Right lobe of liver (tissue), 6 donors: ENCODE data around the gene PCGF2. TPM values are rescaled to one million over a fixed set of nuclear protein-coding genes. Genes with fewer than 3 reads are reported as not detected.

Source experiments
- ATAC-seq, 4 donors: fragments of 200-7000 bp; cut with Tn5 transposase; one replicate each; pipeline ENCODE4 v1.9.1; 2020; ENCODE audit warnings: mild to moderate bottlenecking in 4 of 4, moderate library complexity in 4 of 4
- DNase-seq, 3 donors: peaks; one replicate each; pipeline ENCODE4 v3.0.0-alpha.2; 2020
- H3K27ac ChIP-seq, 3 donors: fragments of 200-600 bp; one replicate each; pipeline ENCODE4 v1.8.0; 2022
- H3K27me3 ChIP-seq, 2 donors: fragments of 200-600 bp; one replicate each; pipeline ENCODE4 v1.8.0; 2022
- H3K36me3 ChIP-seq, 4 donors: fragments of 200-600 bp; sonication (generic) in 1 of 4; one replicate each; pipeline versions ENCODE4 v1.5.1 to v1.8.0; 2017 to 2022; ENCODE audit warnings: control low read depth in 1 of 4
- H3K4me1 ChIP-seq, 4 donors: fragments of 200-600 bp; sonication (generic) in 1 of 4; one replicate each; pipeline versions ENCODE4 v1.5.1 to v1.8.0; 2017 to 2022; ENCODE audit warnings: control low read depth in 1 of 4
- H3K4me3 ChIP-seq, 3 donors: fragments of 200-600 bp; one replicate each; pipeline ENCODE4 v1.8.0; 2022
- H3K9me3 ChIP-seq, 4 donors: fragments of 200-600 bp; sonication (generic) in 1 of 4; one replicate each; pipeline versions ENCODE4 v1.5.1 to v1.8.0; 2017 to 2022; ENCODE audit warnings: control low read depth in 1 of 4
- CTCF ChIP-seq, 4 donors: fragments of 200-600 bp in 3 of 4; fragments of 450-650 bp in 1 of 4; IDR thresholded peaks; one replicate each; pipeline versions ENCODE4 v1.5.1 to v1.8.0; 2016 to 2022; ENCODE audit warnings: antibody characterized with exemption in 4 of 4, mild to moderate bottlenecking in 2 of 4
- POLR2A ChIP-seq: fragments of 450-650 bp; IDR thresholded peaks from one replicate; pipeline ENCODE4 v1.6.1; 2017; ENCODE audit warnings: antibody characterized with exemption, mild to moderate bottlenecking
- WGBS: methylation state at CpG from one replicate; pipeline ENCODE4 v1.1.6; 2018; ENCODE audit warnings: low coverage, low lambda C conversion rate; ENCODE audit not compliant: insufficient coverage; ENCODE audit errors: missing lambda C conversion rate; 5-methylcytosine and 5-hydroxymethylcytosine counted together
- intact Hi-C, 2 donors: fragments of 100-400 bp; cut with DNase I; formaldehyde crosslinking; loops; one replicate each; pipeline versions ENCODE4 v1.11.2 to v1.14.1; 2022
- long read RNA-seq: library from polyadenylated mRNA; unstranded; transcript quantifications from one replicate; pipeline ENCODE4 v2.0.0, GENCODE V29; 2019
- total RNA-seq, 6 experiments: library from RNA; depleted of rRNA in 2 of 6; stranded (reverse); fragments of >200 nt in 2 of 6; fragmentation: NEBNext Ultra II Directional in 3 of 6; extraction: Animal tissue kit (Norgen Biotek cat#: 25700) in 3 of 6; gene quantifications; one replicate each; pipeline versions ENCODE4 v1.1.0 to v1.2.4, GENCODE V29; 2016 to 2023
- donor health status: DM: no; HTN: yes; CAD: no.
- donor health status: DM: no; HTN: no; CAD: no.
- donor health status: DM: no; HTN: no; CAD: no.
- donor health status: DM: no; HTN: yes; CAD: no.
- donor health status: DM: no; HTN: yes; CAD: no.

PCGF2 gene
- 1 to 10 TPM; 1.7 to 8.0 (median 3.9) TPM for total RNA-seq
- long read RNA-seq, partial matches to known transcripts, result 0 of 1 reads
- long read RNA-seq, other reads (novel, unspliced or antisense), result 1 of 1 reads

GRCh38 chr17:38748149-38748891 is at the start of gene PCGF2:
PCGF2 (minus strand) TSS chr17:38748336; CDS start chr17:38740402, 7,934 bp downstream.
- 2% methylated on average over 25 of the region's 47 CpGs for WGBS
- peak within 1 kb of the TSS; percentile 49 to 88 (median 59) for H3K27ac ChIP-seq
- no peaks in the 10 kb centered on the region for H3K27me3 ChIP-seq
- intact Hi-C loops, result no loop called here
- DNase-seq, result peak; percentile 73 to 83 (median 74)
- peak in 1 of 4 donors; percentile 8 for ATAC-seq
- H3K36me3 ChIP-seq, result no peaks in the 10 kb centered on the region
- peak within 1 kb of the TSS; percentile 46 to 59 (median 50) for H3K4me3 ChIP-seq
- H3K9me3 ChIP-seq, result no peaks in the 10 kb centered on the region
- peaks cover 0 to 40% (median 4%) of the 10 kb centered on the region in 4 donors for H3K4me1 ChIP-seq
- TF ChIP-seq CTCF (IDR thresholded peaks at IDR 0.05) (no peak), POLR2A (no peak)

- Histone ChIP-seq H3K36me3 (peaks cover 0 to 18% (median 8%) of the 10 kb centered on the region in 4 donors), H3K9me3 (no peaks in the 10 kb centered on the region), H3K27me3 (no peaks in the 10 kb centered on the region), H3K4me1 (peaks cover 0 to 26% (median 7%) of the 10 kb centered on the region in 4 donors), H3K27ac (no peak overlapping the region), H3K4me3 (peak overlapping the region in 2 of 3 donors; percentile 87)
- intact Hi-C loops, result no loop called here
- ATAC-seq (no peak), DNase-seq (no peak)
- TF ChIP-seq POLR2A (no peak), CTCF (IDR thresholded peaks at IDR 0.05) (no peak)
- WGBS, result 80% methylated on average over 2 of the region's 6 CpGs
Measured at GRCh38 chr17:38797828-38798227, 49.7 kb upstream of the PCGF2 start.

- TF ChIP-seq CTCF (IDR thresholded peaks at IDR 0.05) (no peak), POLR2A (no peak)
- DNase-seq, result no peak
- intact Hi-C loops, result no loop called here
- H3K27me3 ChIP-seq, result no peaks in the 10 kb centered on the region
- WGBS, result 85% methylated on average over 4 of the region's 5 CpGs
- H3K9me3 ChIP-seq, result no peaks in the 10 kb centered on the region
- no peak overlapping the region for H3K4me3 ChIP-seq
- H3K27ac ChIP-seq, result no peak overlapping the region
- peaks cover 0 to 26% (median 7%) of the 10 kb centered on the region in 4 donors for H3K4me1 ChIP-seq
- no peak for ATAC-seq
- peaks cover 0 to 11% (median 4%) of the 10 kb centered on the region in 4 donors for H3K36me3 ChIP-seq
Measured at GRCh38 chr17:38797158-38797490, 49.0 kb upstream of the PCGF2 start.

- Histone ChIP-seq H3K27ac (no peak overlapping the region), H3K4me3 (no peak overlapping the region), H3K4me1 (peaks cover 0 to 26% (median 7%) of the 10 kb centered on the region in 4 donors), H3K27me3 (no peaks in the 10 kb centered on the region), H3K36me3 (peaks cover 0 to 6% (median 1%) of the 10 kb centered on the region in 4 donors), H3K9me3 (no peaks in the 10 kb centered on the region)
- no peak for TF ChIP-seq CTCF (IDR thresholded peaks at IDR 0.05)
- TF ChIP-seq POLR2A, result no peak
- DNase-seq (no peak), ATAC-seq (no peak)
- intact Hi-C loops, result no loop called here
- 70% methylated on average over 3 of the region's 5 CpGs for WGBS
Measured at GRCh38 chr17:38796451-38797157, 48.5 kb upstream of the PCGF2 start.
